ENCODE data around the gene ASB1. TPM values are rescaled to one million over a fixed set of nuclear protein-coding genes. Genes with fewer than 3 reads are reported as not detected.

The ASB1 gene
- polyA plus RNA-seq, 1 donor, result 20.8 TPM

DNA sequence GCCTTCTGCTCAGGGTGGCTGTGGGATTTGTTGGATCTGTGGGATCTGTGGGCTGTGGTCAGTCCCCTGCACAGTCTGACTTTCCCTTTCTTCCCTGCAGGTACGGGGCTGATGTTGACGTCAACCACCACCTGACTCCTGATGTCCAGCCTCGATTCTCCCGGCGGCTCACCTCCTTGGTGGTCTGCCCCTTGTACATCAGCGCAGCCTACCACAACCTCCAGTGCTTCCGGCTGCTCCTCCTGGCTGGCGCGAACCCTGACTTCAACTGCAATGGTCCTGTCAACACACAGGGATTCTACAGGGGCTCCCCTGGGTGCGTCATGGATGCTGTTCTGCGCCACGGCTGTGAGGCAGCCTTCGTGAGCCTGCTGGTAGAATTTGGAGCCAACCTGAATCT is 17.5 kb downstream of the ASB1 start:
- no peak overlapping the region for H3K27ac ChIP-seq (ENCODE audit: low read length)
- H3K27me3 ChIP-seq (ENCODE audit: control insufficient read depth, insufficient read depth, low read length), result no peaks in the 10 kb centered on the region
- no CpG with 5 or more reads among the region's 13 CpGs for WGBS (ENCODE audit: insufficient coverage, low lambda C conversion rate)
- H3K9me3 ChIP-seq (ENCODE audit: control insufficient read depth, low read depth, low read length), result no peaks in the 10 kb centered on the region
- peaks cover 67% of the 10 kb centered on the region for H3K36me3 ChIP-seq (ENCODE audit: control insufficient read depth, insufficient read depth, low read length)
- no peaks in the 10 kb centered on the region for H3K4me1 ChIP-seq (ENCODE audit: control insufficient read depth, insufficient read depth, low read length)
- DNase-seq, result no peak
- H3K4me3 ChIP-seq (ENCODE audit: low read length), result no peak overlapping the region

DNA sequence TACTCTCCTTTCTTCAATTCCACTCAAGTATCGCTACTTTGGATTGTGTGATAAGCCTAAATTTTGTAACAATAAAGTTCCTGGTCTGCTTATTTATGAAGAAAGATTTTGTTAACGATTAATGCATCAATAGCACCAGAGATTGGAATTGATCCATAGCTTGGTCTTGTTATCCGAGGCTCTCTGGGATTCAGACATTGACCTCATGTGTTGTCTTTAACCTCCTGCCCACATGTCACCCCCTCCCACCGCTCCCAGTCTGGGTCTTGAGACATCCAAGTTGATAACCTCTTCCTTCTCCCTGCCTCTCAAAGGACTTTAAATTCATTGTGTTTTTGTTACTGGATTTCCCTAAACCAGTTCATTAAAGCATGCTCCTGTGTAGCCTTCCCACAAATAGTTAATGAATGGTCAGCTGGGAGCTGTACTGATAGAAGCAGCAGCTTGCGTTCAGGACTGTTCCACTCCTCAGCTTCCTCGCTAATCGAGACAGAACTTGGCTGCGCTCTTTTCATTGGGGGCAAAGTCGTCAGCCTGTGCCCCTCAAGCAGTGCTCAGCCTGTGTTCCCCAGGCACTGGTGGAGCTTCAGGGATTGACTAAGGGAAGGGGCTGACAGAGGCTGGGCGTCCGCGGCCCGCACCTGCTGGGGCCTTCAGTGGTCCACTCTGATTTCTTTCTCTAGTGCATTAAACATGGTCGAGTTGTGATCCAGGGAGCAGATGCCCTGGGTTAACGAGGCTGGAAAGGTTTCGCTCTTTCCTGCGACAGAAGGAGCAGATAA is 18.9 kb downstream of the ASB1 start:
- Histone ChIP-seq H3K27ac (ENCODE audit: low read length) (no peak overlapping the region), H3K4me1 (ENCODE audit: control insufficient read depth, insufficient read depth, low read length) (no peaks in the 10 kb centered on the region), H3K27me3 (ENCODE audit: control insufficient read depth, insufficient read depth, low read length) (no peaks in the 10 kb centered on the region), H3K36me3 (ENCODE audit: control insufficient read depth, insufficient read depth, low read length) (peaks cover 65% of the 10 kb centered on the region), H3K9me3 (ENCODE audit: control insufficient read depth, low read depth, low read length) (no peaks in the 10 kb centered on the region), H3K4me3 (ENCODE audit: low read length) (no peak overlapping the region)
- DNase-seq, result no peak
- WGBS (ENCODE audit: insufficient coverage, low lambda C conversion rate), result 95% methylated on average over 3 of the region's 17 CpGs

DNA sequence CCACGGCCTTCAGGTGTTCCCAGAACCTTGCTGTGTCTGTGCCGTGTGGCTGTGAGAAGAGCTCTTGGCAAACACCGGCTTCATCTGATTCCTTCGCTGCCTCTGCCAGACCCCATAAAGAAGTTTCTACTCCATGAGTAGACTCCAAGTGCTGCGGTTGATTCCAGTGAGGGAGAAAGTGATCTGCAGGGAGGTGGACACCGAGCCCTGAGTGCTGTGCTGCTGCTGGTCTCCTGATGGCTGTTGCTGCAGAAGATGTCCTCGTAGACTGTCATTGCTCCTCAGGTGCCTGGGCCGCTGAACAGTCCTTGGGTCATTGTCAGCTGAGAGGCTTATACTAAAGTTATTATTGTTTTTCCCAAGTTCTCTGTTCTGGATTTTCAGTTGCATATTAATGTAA is 19.6 kb downstream of the ASB1 start:
- Histone ChIP-seq H3K27ac (ENCODE audit: low read length) (no peak overlapping the region), H3K27me3 (ENCODE audit: control insufficient read depth, insufficient read depth, low read length) (no peaks in the 10 kb centered on the region), H3K4me1 (ENCODE audit: control insufficient read depth, insufficient read depth, low read length) (no peaks in the 10 kb centered on the region), H3K36me3 (ENCODE audit: control insufficient read depth, insufficient read depth, low read length) (peaks cover 70% of the 10 kb centered on the region), H3K9me3 (ENCODE audit: control insufficient read depth, low read depth, low read length) (no peaks in the 10 kb centered on the region), H3K4me3 (ENCODE audit: low read length) (no peak overlapping the region)
- DNase-seq, result no peak
- no CpG with 5 or more reads among the region's 8 CpGs for WGBS (ENCODE audit: insufficient coverage, low lambda C conversion rate)

DNA sequence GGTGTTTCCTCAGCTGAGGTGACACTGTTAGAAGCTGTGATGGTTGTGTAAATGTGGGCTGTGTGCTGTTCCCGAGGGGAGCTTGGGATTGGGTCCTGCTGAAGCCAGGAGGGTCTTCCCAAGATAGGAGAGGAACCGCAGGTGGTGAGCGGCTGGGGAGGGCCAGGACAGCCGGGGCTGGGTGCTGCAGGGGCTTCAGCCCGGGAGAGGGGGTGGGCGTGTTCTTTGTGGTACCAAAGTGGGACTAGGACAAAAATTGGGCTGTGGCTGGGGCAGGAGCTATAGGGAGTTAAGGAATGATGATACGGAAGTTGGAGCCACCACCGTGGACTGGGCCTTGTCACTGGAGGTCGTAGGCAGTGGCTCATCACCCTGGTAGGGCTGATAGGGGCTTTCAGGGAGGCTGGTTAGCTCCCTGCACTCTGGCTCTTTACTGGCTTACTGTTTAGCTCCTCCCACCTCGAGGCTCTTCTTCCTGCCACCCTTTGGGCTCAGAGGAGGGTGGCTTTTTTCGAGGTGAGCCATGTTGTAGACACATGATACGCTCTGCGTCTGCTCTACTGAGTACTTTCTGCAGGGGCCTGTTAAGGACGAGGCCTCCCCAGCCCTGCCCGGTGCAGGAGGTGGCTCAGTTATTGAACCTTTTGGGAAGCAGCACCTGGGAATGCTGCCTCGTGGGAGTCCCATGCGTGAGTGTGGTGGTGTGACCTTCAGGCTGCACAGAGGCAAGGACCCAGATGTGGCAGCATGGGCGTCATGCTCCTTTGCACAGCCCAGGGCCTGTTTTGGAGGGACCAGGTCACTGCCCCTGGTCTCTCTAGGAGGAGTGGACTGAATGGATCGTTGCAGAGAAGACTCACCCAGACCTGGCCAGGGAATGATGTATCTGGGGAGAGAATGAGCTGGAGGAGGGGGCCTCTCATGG is 21.6 kb downstream of the ASB1 start:
- Histone ChIP-seq H3K36me3 (ENCODE audit: control insufficient read depth, insufficient read depth, low read length) (peaks cover 79% of the 10 kb centered on the region), H3K27ac (ENCODE audit: low read length) (no peak overlapping the region), H3K4me3 (ENCODE audit: low read length) (no peak overlapping the region), H3K9me3 (ENCODE audit: control insufficient read depth, low read depth, low read length) (no peaks in the 10 kb centered on the region), H3K27me3 (ENCODE audit: control insufficient read depth, insufficient read depth, low read length) (no peaks in the 10 kb centered on the region), H3K4me1 (ENCODE audit: control insufficient read depth, insufficient read depth, low read length) (no peaks in the 10 kb centered on the region)
- no peak for DNase-seq
- 100% methylated on average over 1 of the region's 19 CpGs for WGBS (ENCODE audit: insufficient coverage, low lambda C conversion rate)

DNA sequence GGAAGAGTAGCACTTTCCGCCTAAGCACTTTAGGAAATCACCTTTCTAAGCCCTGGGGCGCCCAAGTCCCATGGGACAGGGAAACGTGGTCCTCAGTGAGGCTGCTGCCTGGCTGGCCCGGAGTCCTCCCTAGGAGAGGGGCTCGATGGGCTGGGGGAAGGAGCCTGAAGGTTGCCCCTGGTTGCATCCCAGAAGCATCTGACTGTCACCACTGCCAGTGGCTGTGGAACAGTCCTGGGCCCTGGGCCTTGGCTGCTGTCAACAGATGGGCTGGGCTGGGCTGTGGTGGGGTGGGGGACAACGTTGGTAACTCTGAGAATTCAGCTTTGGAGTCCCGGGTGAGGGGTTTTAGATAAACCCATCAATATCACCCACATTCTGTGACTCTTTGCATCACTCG is 22.5 kb downstream of the ASB1 start:
- no peak for DNase-seq
- Histone ChIP-seq H3K36me3 (ENCODE audit: control insufficient read depth, insufficient read depth, low read length) (peaks cover 76% of the 10 kb centered on the region), H3K27ac (ENCODE audit: low read length) (no peak overlapping the region)

DNA sequence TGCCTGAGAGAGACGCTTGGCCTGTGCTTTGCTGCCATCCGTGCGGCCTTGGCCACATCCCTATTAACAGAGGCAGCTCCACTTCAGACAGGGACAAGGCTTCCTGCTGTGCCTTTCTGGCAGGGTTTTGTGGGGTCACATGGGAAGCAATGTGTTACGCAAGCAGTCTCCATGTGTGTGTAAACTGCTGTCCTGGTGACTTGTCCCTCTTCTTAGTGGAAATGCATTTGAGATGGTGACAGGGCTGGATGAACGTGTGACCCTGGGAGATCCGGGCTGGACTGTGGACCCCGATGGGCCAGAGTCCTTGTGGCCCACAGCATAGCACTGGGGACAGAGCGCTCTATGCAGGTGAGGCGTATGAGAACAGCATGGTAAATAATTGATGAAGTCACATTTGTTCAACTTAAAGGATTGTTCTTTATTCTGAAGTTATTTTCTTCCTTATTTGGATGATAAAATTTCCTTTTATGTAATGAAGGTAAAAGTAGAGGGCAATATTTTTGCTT is 23.2 kb downstream of the ASB1 start:
- Histone ChIP-seq H3K27ac (ENCODE audit: low read length) (no peak overlapping the region), H3K4me3 (ENCODE audit: low read length) (no peak overlapping the region), H3K36me3 (ENCODE audit: control insufficient read depth, insufficient read depth, low read length) (peaks cover 68% of the 10 kb centered on the region), H3K9me3 (ENCODE audit: control insufficient read depth, low read depth, low read length) (no peaks in the 10 kb centered on the region), H3K4me1 (ENCODE audit: control insufficient read depth, insufficient read depth, low read length) (no peaks in the 10 kb centered on the region), H3K27me3 (ENCODE audit: control insufficient read depth, insufficient read depth, low read length) (no peaks in the 10 kb centered on the region)
- peak in 1 of 2 donors; percentile 20 for DNase-seq
- no CpG with 5 or more reads among the region's 9 CpGs for WGBS (ENCODE audit: insufficient coverage, low lambda C conversion rate)

More for the DNA sequence above, 22.5 kb downstream of the ASB1 start:
- no CpG with 5 or more reads among the region's 8 CpGs for WGBS (ENCODE audit: insufficient coverage, low lambda C conversion rate)
- Histone ChIP-seq H3K27me3 (ENCODE audit: control insufficient read depth, insufficient read depth, low read length) (no peaks in the 10 kb centered on the region), H3K4me3 (ENCODE audit: low read length) (no peak overlapping the region), H3K4me1 (ENCODE audit: control insufficient read depth, insufficient read depth, low read length) (no peaks in the 10 kb centered on the region), H3K9me3 (ENCODE audit: control insufficient read depth, low read depth, low read length) (no peaks in the 10 kb centered on the region)

DNA sequence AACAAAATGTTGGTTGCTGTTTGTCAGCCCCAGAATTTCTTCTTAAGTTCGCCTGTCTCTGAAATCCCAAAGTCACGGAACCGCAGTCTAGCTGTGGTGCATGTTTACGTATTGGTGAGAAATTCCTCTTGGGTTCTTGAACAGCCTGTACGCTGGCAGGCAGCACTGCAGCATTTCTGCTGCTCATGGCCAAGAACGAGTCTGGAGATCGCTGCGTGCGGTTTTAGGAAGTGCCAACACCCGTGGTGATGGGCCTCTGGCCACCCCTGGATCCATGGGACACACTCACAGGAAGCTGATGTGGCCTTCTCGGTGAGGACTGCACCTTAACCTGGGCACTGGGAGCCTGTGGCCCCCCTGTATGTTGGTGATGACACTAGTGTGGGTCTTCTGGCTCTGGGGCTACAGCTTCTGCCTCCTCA is 23.7 kb downstream of the ASB1 start:
- no peak for DNase-seq
- no peaks in the 10 kb centered on the region for H3K4me1 ChIP-seq (ENCODE audit: control insufficient read depth, insufficient read depth, low read length)
- no peak overlapping the region for H3K27ac ChIP-seq (ENCODE audit: low read length)
- no CpG with 5 or more reads among the region's 11 CpGs for whole genome bisulfite sequencing (ENCODE audit: insufficient coverage, low lambda C conversion rate)
- H3K36me3 ChIP-seq (ENCODE audit: control insufficient read depth, insufficient read depth, low read length), result peaks cover 63% of the 10 kb centered on the region
- H3K27me3 ChIP-seq (ENCODE audit: control insufficient read depth, insufficient read depth, low read length), result no peaks in the 10 kb centered on the region
- no peaks in the 10 kb centered on the region for H3K9me3 ChIP-seq (ENCODE audit: control insufficient read depth, low read depth, low read length)
- no peak overlapping the region for H3K4me3 ChIP-seq (ENCODE audit: low read length)

DNA sequence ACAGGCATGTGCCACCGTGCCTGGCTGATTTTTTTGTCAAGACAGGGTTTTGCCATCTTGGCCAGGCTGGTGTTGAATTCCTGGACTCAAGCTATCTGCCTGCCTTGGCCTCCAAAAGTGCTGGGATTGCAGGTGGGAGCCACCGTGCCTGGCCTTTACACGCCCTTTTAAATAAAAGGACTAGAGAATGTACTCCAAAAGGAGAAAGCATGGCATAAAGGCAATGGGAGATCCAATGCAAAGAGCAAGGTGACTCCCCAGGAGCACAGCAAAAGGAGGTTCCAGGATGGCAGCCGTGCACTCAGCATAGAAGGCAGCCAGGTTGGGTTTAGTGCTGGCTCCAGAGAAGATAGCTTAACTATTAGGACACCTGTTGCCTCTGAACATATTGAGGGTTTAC is 27.1 kb downstream of the ASB1 start:
- no peak for DNase-seq
- H3K27ac ChIP-seq (ENCODE audit: low read length), result no peak overlapping the region
- H3K4me3 ChIP-seq (ENCODE audit: low read length), result no peak overlapping the region
- no peaks in the 10 kb centered on the region for H3K27me3 ChIP-seq (ENCODE audit: control insufficient read depth, insufficient read depth, low read length)
- H3K9me3 ChIP-seq (ENCODE audit: control insufficient read depth, low read depth, low read length), result no peaks in the 10 kb centered on the region
- 100% methylated on average over 1 of the region's 4 CpGs for WGBS (ENCODE audit: insufficient coverage, low lambda C conversion rate)
- no peaks in the 10 kb centered on the region for H3K4me1 ChIP-seq (ENCODE audit: control insufficient read depth, insufficient read depth, low read length)
- H3K36me3 ChIP-seq (ENCODE audit: control insufficient read depth, insufficient read depth, low read length), result peaks cover 30% of the 10 kb centered on the region

DNA sequence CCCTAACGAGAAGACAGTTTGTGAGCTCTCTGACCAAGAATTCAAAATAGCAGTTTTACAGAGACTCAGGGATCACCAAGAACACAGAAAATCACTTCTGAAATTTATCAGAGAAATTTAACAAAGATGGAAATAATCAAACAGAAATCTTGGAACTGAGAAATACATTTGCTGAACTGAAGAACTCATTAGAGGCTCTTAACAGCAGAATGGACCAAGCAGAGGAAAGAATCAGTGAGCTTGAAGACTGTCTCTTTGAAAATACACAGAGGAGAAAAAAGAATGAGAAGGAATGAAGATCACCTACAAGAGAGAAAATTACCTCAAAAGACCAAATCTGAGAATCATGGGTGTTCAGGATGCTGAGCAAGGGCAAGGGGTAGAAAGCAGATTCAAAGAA is 29.7 kb downstream of the ASB1 start:
- no peaks in the 10 kb centered on the region for H3K27me3 ChIP-seq (ENCODE audit: control insufficient read depth, insufficient read depth, low read length)
- DNase-seq, result no peak
- no peak overlapping the region for H3K27ac ChIP-seq (ENCODE audit: low read length)
- no peaks in the 10 kb centered on the region for H3K9me3 ChIP-seq (ENCODE audit: control insufficient read depth, low read depth, low read length)
- WGBS (ENCODE audit: insufficient coverage, low lambda C conversion rate), result 70% methylated on average over 1 of the region's 1 CpG
- H3K4me3 ChIP-seq (ENCODE audit: low read length), result no peak overlapping the region
- peaks cover 9% of the 10 kb centered on the region for H3K36me3 ChIP-seq (ENCODE audit: control insufficient read depth, insufficient read depth, low read length)
- H3K4me1 ChIP-seq (ENCODE audit: control insufficient read depth, insufficient read depth, low read length), result no peaks in the 10 kb centered on the region

Data from large intestine (tissue), 3 donors.